ENCODE results near the gene TBX15.

DNA sequence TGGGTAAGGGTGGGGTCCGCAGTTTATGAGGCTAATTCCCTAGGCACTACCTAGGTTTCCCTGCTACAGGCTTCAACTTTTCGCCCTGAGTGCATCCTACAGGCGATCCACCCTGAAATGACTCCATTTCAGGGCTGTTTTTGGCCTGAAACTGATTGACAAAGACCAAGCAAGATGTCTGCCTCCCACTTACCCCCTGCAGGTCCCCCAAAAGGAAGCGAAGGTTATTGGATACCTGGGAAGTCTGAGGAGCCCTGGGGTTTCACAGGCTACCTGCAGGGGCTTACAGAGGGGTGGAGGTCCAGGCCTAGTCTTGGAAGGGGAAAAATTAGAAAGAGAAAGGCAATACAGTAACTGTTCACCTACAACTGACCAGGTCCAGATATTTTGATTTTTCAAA is 3.3 kb upstream of the TBX15 start:
- TF ChIP-seq POLR2A (IDR thresholded peaks at IDR 0.05) (no peak), POLR2AphosphoS5 (IDR thresholded peaks at IDR 0.05) (no peak), EP300 (IDR thresholded peaks at IDR 0.05; ENCODE audit: low read depth) (no peak)
- TF ChIP-seq, protein P1, sequence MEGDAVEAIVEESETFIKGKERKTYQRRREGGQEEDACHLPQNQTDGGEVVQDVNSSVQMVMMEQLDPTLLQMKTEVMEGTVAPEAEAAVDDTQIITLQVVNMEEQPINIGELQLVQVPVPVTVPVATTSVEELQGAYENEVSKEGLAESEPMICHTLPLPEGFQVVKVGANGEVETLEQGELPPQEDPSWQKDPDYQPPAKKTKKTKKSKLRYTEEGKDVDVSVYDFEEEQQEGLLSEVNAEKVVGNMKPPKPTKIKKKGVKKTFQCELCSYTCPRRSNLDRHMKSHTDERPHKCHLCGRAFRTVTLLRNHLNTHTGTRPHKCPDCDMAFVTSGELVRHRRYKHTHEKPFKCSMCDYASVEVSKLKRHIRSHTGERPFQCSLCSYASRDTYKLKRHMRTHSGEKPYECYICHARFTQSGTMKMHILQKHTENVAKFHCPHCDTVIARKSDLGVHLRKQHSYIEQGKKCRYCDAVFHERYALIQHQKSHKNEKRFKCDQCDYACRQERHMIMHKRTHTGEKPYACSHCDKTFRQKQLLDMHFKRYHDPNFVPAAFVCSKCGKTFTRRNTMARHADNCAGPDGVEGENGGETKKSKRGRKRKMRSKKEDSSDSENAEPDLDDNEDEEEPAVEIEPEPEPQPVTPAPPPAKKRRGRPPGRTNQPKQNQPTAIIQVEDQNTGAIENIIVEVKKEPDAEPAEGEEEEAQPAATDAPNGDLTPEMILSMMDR (IDR thresholded peaks at IDR 0.05), result no peak
